ENCODE results near the gene GRK4. TPM values are rescaled to one million over a fixed set of nuclear protein-coding genes. Genes with fewer than 3 reads are reported as not detected.

GRK4 gene
- total and polyA plus RNA-seq, 10 of the 15 experiments (the other 5 are each of a cell fraction or from before 2014, with no cell fraction given), result 1.1 to 4.0 (median 2.5) TPM

DNA sequence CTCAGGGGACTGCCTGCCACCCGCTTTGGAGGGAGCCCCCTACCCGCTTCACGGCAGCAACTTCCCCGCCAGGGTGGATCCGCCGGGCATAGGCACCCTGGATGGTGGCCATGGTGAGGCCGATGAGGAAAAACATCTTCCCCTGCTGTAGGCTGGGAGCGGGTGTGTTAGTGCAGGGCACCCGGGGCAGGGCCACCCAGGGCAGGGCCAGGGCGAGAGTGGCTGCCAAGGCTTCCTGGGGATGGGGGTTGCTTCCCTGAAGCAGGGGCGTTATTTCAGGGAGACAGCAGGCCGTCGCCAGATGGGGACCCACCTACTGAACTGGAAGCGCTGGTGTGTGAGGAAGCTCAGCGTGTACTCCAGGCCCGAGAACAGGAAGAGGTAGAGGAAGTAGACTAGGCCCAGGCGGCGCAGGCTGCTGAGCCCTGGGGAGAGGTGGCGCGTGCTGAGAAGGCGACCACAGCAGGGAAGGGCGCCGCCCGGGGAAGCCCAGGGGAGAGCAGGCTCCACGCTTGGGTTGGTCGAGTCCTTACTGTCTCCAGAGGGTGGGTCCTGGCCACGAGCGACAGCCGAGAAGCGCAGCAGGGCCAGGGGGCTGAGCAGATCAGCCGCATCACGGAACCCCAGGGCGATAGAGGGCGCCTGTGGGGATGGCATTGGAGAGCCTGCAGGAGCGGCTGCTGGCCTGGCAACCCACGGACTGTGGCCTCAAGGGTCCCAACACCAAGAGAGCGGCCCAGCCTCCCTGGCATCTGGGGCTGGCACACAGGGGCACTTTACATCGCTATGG lies 31.7 kb upstream of the GRK4 start (continued):
- TF ChIP-seq, protein P1, sequence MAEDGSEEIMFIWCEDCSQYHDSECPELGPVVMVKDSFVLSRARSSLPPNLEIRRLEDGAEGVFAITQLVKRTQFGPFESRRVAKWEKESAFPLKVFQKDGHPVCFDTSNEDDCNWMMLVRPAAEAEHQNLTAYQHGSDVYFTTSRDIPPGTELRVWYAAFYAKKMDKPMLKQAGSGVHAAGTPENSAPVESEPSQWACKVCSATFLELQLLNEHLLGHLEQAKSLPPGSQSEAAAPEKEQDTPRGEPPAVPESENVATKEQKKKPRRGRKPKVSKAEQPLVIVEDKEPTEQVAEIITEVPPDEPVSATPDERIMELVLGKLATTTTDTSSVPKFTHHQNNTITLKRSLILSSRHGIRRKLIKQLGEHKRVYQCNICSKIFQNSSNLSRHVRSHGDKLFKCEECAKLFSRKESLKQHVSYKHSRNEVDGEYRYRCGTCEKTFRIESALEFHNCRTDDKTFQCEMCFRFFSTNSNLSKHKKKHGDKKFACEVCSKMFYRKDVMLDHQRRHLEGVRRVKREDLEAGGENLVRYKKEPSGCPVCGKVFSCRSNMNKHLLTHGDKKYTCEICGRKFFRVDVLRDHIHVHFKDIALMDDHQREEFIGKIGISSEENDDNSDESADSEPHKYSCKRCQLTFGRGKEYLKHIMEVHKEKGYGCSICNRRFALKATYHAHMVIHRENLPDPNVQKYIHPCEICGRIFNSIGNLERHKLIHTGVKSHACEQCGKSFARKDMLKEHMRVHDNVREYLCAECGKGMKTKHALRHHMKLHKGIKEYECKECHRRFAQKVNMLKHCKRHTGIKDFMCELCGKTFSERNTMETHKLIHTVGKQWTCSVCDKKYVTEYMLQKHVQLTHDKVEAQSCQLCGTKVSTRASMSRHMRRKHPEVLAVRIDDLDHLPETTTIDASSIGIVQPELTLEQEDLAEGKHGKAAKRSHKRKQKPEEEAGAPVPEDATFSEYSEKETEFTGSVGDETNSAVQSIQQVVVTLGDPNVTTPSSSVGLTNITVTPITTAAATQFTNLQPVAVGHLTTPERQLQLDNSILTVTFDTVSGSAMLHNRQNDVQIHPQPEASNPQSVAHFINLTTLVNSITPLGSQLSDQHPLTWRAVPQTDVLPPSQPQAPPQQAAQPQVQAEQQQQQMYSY (CRISPR knock-in tag; IDR thresholded peaks at IDR 0.05), result no peak
- TF ChIP-seq TAF1 (IDR thresholded peaks at IDR 0.05; ENCODE audit: borderline replicate concordance, low read depth, low read length) (no peak), ZZZ3 (IDR thresholded peaks at IDR 0.05; ENCODE audit: control insufficient read depth, insufficient read length, low read depth) (no peak), ZNF24 (IDR thresholded peaks at IDR 0.05) (no peak), MEF2A (IDR thresholded peaks at IDR 0.05; ENCODE audit: insufficient read depth, low read depth, low read length) (no peak), CBX5 (IDR thresholded peaks at IDR 0.05; ENCODE audit: low read depth) (no peak), CEBPZ (IDR thresholded peaks at IDR 0.05; ENCODE audit: low read depth, low read length) (no peak), E2F8 (IDR thresholded peaks at IDR 0.05; ENCODE audit: low read depth, partially characterized antibody) (no peak), IKZF1 (conservative IDR thresholded peaks at IDR 0.05) (peak; percentile 89), MXI1 (IDR thresholded peaks at IDR 0.05; ENCODE audit: low read depth, low read length) (no peak), ATF3 (IDR thresholded peaks at IDR 0.05; ENCODE audit: borderline replicate concordance, extremely low read depth, low read depth, low read length) (no peak)
- TF ChIP-seq, protein P2, sequence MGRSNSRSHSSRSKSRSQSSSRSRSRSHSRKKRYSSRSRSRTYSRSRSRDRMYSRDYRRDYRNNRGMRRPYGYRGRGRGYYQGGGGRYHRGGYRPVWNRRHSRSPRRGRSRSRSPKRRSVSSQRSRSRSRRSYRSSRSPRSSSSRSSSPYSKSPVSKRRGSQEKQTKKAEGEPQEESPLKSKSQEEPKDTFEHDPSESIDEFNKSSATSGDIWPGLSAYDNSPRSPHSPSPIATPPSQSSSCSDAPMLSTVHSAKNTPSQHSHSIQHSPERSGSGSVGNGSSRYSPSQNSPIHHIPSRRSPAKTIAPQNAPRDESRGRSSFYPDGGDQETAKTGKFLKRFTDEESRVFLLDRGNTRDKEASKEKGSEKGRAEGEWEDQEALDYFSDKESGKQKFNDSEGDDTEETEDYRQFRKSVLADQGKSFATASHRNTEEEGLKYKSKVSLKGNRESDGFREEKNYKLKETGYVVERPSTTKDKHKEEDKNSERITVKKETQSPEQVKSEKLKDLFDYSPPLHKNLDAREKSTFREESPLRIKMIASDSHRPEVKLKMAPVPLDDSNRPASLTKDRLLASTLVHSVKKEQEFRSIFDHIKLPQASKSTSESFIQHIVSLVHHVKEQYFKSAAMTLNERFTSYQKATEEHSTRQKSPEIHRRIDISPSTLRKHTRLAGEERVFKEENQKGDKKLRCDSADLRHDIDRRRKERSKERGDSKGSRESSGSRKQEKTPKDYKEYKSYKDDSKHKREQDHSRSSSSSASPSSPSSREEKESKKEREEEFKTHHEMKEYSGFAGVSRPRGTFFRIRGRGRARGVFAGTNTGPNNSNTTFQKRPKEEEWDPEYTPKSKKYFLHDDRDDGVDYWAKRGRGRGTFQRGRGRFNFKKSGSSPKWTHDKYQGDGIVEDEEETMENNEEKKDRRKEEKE (IDR thresholded peaks at IDR 0.05), result no peak
- TF ChIP-seq, protein P3, sequence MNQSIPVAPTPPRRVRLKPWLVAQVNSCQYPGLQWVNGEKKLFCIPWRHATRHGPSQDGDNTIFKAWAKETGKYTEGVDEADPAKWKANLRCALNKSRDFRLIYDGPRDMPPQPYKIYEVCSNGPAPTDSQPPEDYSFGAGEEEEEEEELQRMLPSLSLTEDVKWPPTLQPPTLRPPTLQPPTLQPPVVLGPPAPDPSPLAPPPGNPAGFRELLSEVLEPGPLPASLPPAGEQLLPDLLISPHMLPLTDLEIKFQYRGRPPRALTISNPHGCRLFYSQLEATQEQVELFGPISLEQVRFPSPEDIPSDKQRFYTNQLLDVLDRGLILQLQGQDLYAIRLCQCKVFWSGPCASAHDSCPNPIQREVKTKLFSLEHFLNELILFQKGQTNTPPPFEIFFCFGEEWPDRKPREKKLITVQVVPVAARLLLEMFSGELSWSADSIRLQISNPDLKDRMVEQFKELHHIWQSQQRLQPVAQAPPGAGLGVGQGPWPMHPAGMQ (IDR thresholded peaks at IDR 0.05; ENCODE audit: borderline replicate concordance), result no peak
